ENCODE results near the gene SOWAHA.

The SOWAHA gene

DNA sequence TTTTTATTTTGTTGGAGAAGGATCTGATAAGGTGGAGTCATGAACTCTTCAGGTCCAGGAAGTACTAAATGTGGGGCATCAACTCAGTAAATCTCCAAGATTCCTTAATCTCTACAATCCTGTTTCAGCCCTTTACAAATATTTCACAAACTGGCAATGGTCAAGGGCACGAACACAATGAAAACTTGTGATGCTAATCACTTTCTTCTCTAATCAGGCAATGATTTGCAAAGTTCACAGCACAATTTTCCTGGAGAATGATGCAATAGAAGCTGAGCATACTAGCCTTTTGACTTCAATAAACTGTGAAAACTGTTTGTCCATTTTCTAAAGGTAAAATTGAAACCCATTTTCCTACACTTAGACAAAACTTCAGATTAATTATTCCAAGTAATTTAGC, 36.2 kb downstream of the SOWAHA start:
- TF ChIP-seq TAF1 (IDR thresholded peaks at IDR 0.05; ENCODE audit: borderline replicate concordance, insufficient read depth, low read length) = no peak
- no peak for TF ChIP-seq FOXP2 (optimal IDR thresholded peaks at IDR 0.05; ENCODE audit: borderline replicate concordance, extremely low read depth, extremely low read length, insufficient read depth)
- TF ChIP-seq, protein P1, sequence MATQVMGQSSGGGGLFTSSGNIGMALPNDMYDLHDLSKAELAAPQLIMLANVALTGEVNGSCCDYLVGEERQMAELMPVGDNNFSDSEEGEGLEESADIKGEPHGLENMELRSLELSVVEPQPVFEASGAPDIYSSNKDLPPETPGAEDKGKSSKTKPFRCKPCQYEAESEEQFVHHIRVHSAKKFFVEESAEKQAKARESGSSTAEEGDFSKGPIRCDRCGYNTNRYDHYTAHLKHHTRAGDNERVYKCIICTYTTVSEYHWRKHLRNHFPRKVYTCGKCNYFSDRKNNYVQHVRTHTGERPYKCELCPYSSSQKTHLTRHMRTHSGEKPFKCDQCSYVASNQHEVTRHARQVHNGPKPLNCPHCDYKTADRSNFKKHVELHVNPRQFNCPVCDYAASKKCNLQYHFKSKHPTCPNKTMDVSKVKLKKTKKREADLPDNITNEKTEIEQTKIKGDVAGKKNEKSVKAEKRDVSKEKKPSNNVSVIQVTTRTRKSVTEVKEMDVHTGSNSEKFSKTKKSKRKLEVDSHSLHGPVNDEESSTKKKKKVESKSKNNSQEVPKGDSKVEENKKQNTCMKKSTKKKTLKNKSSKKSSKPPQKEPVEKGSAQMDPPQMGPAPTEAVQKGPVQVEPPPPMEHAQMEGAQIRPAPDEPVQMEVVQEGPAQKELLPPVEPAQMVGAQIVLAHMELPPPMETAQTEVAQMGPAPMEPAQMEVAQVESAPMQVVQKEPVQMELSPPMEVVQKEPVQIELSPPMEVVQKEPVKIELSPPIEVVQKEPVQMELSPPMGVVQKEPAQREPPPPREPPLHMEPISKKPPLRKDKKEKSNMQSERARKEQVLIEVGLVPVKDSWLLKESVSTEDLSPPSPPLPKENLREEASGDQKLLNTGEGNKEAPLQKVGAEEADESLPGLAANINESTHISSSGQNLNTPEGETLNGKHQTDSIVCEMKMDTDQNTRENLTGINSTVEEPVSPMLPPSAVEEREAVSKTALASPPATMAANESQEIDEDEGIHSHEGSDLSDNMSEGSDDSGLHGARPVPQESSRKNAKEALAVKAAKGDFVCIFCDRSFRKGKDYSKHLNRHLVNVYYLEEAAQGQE (IDR thresholded peaks at IDR 0.05; ENCODE audit: insufficient read depth in 1 of 2, low read depth in 2 of 2, low read length in 2 of 2) = no peak
- no peak for TF ChIP-seq POLR2AphosphoS5 (IDR thresholded peaks at IDR 0.05; ENCODE audit: low read depth, low read length)
- TF ChIP-seq SIN3A (IDR thresholded peaks at IDR 0.05; ENCODE audit: borderline replicate concordance, insufficient read depth, low read length) = no peak

DNA sequence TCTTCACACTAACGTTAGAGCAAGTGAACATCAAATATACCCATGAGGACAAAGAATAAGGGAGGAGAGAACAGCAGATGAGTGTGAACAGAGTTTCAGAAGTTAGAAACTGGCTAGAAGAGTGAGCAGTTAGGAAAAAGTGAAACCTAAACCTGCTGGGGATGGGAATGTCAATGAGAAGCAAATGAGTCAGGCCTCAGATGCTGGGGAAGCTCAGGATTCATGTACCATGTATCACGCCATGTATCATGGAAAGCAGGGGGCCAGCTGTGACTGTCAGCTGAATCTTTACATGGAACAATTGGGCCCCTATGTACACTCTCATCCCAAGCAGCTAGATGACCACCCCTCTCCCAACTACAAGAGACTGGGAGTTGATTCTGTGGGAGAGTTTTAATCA, 37.0 kb downstream of the SOWAHA start:
- TF ChIP-seq, protein P1 (IDR thresholded peaks at IDR 0.05; ENCODE audit: insufficient read depth in 1 of 2, low read depth in 2 of 2, low read length in 2 of 2) = no peak
- TF ChIP-seq TAF1 (IDR thresholded peaks at IDR 0.05; ENCODE audit: borderline replicate concordance, insufficient read depth, low read length) (no peak), POLR2AphosphoS5 (IDR thresholded peaks at IDR 0.05; ENCODE audit: low read depth, low read length) (no peak), SIN3A (IDR thresholded peaks at IDR 0.05; ENCODE audit: borderline replicate concordance, insufficient read depth, low read length) (no peak), FOXP2 (optimal IDR thresholded peaks at IDR 0.05; ENCODE audit: borderline replicate concordance, extremely low read depth, extremely low read length, insufficient read depth) (no peak)

DNA sequence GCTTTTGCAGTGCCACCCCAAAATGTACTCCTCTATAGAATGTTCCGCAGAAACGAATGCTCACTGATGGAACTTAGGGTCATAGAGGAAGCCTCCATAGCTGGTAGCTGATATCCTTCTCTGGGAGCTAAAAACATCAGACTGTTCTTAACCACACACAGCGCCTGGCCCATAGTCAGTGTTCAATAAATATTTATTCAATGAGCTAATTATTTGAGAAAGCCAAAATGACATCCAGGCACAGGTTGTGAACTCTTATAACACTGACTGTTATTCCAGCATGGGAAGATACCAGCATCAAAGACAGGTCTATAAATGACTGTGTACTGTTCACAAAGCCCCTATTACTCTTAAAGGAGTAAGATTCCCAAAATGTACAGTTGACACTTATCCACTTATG, 40.2 kb downstream of the SOWAHA start:
- TF ChIP-seq, protein P1 (IDR thresholded peaks at IDR 0.05; ENCODE audit: insufficient read depth in 1 of 2, low read depth in 2 of 2, low read length in 2 of 2) = no peak
- TF ChIP-seq POLR2AphosphoS5 (IDR thresholded peaks at IDR 0.05; ENCODE audit: low read depth, low read length) = no peak
- TF ChIP-seq SIN3A (IDR thresholded peaks at IDR 0.05; ENCODE audit: borderline replicate concordance, insufficient read depth, low read length) = no peak
- no peak for TF ChIP-seq TAF1 (IDR thresholded peaks at IDR 0.05; ENCODE audit: borderline replicate concordance, insufficient read depth, low read length)
- no peak for TF ChIP-seq FOXP2 (optimal IDR thresholded peaks at IDR 0.05; ENCODE audit: borderline replicate concordance, extremely low read depth, extremely low read length, insufficient read depth)

DNA sequence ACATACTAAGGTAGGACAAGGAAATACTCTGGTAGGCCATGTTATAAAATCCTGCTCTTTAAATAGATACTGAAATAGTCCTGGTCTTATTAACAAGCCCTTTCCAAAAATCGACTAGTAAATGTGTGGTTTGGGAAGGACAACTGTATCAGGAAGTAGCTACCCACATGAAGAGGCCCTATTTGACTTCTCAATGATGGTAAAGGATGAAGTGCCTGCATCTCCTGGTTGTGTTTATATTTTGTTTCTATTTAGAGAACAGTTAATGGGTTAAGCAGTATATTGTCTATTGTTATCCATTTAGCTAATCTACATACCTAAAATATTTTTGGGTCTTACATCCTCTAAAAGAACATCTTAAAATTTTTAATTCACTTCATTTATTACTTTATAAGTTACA, 40.7 kb downstream of the SOWAHA start:
- TF ChIP-seq POLR2AphosphoS5 (IDR thresholded peaks at IDR 0.05; ENCODE audit: low read depth, low read length) = no peak
- TF ChIP-seq TAF1 (IDR thresholded peaks at IDR 0.05; ENCODE audit: borderline replicate concordance, insufficient read depth, low read length) = no peak
- no peak for TF ChIP-seq SIN3A (IDR thresholded peaks at IDR 0.05; ENCODE audit: borderline replicate concordance, insufficient read depth, low read length)
- no peak for TF ChIP-seq FOXP2 (optimal IDR thresholded peaks at IDR 0.05; ENCODE audit: borderline replicate concordance, extremely low read depth, extremely low read length, insufficient read depth)
- TF ChIP-seq, protein P1 (IDR thresholded peaks at IDR 0.05; ENCODE audit: insufficient read depth in 1 of 2, low read depth in 2 of 2, low read length in 2 of 2) = no peak

DNA sequence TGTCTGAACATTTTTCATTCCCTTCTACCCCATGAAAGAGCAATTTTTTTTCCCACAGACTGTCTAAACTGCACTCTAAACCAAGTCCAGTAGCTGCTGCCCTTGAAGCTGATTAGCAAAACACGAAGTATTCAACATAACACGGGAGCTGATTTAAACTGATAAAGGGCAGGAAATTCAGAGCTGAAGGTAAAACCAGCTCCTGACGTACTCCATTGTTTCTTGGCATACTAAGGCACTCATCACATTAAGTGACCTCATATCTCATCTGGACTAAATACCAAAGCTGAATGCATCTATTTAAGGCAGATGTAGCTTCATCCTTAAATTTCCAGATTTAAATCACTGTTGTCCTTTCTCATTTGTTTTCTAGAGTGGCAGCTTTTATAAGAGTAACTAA, 41.2 kb downstream of the SOWAHA start:
- no peak for TF ChIP-seq TAF1 (IDR thresholded peaks at IDR 0.05; ENCODE audit: borderline replicate concordance, insufficient read depth, low read length)
- TF ChIP-seq, protein P1 (IDR thresholded peaks at IDR 0.05; ENCODE audit: insufficient read depth in 1 of 2, low read depth in 2 of 2, low read length in 2 of 2) = no peak
- no peak for TF ChIP-seq POLR2AphosphoS5 (IDR thresholded peaks at IDR 0.05; ENCODE audit: low read depth, low read length)
- no peak for TF ChIP-seq SIN3A (IDR thresholded peaks at IDR 0.05; ENCODE audit: borderline replicate concordance, insufficient read depth, low read length)
- no peak for TF ChIP-seq FOXP2 (optimal IDR thresholded peaks at IDR 0.05; ENCODE audit: borderline replicate concordance, extremely low read depth, extremely low read length, insufficient read depth)
